ENCODE data around the gene EMILIN2. TPM values are rescaled to one million over a fixed set of nuclear protein-coding genes. Genes with fewer than 3 reads are reported as not detected.
A peak's percentile ranks its signal among the peaks of the same experiment; 100 is the strongest.

The EMILIN2 gene
- total RNA-seq, 1 experiment from 2014 or later: 11.7 TPM

- Mint-ChIP-seq H3K27ac (no peak overlapping the region), H3K27me3 (ENCODE audit: low read depth) (peaks cover 66% of the 10 kb centered on the region), H3K36me3 (no peaks in the 10 kb centered on the region), H3K4me1 (peaks cover 18% of the 10 kb centered on the region), H3K4me3 (peak overlapping the region; percentile 88), H3K9me3 (no peaks in the 10 kb centered on the region)
- TF ChIP-seq, protein P1, sequence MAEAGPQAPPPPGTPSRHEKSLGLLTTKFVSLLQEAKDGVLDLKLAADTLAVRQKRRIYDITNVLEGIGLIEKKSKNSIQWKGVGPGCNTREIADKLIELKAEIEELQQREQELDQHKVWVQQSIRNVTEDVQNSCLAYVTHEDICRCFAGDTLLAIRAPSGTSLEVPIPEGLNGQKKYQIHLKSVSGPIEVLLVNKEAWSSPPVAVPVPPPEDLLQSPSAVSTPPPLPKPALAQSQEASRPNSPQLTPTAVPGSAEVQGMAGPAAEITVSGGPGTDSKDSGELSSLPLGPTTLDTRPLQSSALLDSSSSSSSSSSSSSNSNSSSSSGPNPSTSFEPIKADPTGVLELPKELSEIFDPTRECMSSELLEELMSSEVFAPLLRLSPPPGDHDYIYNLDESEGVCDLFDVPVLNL (CRISPR knock-in tag; IDR thresholded peaks at IDR 0.05; ENCODE audit: borderline replicate concordance, low read depth): no peak
- TF ChIP-seq GABPB1 (CRISPR knock-in tag; IDR thresholded peaks at IDR 0.05) (no peak), ZNF138 (CRISPR knock-in tag; conservative IDR thresholded peaks at IDR 0.05) (no peak), ETV6 (CRISPR knock-in tag; IDR thresholded peaks at IDR 0.05) (no peak), JAZF1 (CRISPR knock-in tag; IDR thresholded peaks at IDR 0.05) (no peak), ZNF416 (CRISPR knock-in tag; IDR thresholded peaks at IDR 0.05) (no peak), ESRRA (CRISPR knock-in tag; IDR thresholded peaks at IDR 0.05; ENCODE audit: borderline replicate concordance) (no peak), ZNF219 (CRISPR knock-in tag; IDR thresholded peaks at IDR 0.05; ENCODE audit: borderline replicate concordance) (no peak), USF1 (CRISPR knock-in tag; IDR thresholded peaks at IDR 0.05) (no peak), ARID4B (CRISPR knock-in tag; IDR thresholded peaks at IDR 0.05; ENCODE audit: borderline replicate concordance) (no peak), SP1 (CRISPR knock-in tag; conservative IDR thresholded peaks at IDR 0.05) (no peak), NFYB (CRISPR knock-in tag; conservative IDR thresholded peaks at IDR 0.05; ENCODE audit: low read depth) (no peak), PRRX2 (CRISPR knock-in tag; IDR thresholded peaks at IDR 0.05) (no peak)
- TF ChIP-seq, protein P2, sequence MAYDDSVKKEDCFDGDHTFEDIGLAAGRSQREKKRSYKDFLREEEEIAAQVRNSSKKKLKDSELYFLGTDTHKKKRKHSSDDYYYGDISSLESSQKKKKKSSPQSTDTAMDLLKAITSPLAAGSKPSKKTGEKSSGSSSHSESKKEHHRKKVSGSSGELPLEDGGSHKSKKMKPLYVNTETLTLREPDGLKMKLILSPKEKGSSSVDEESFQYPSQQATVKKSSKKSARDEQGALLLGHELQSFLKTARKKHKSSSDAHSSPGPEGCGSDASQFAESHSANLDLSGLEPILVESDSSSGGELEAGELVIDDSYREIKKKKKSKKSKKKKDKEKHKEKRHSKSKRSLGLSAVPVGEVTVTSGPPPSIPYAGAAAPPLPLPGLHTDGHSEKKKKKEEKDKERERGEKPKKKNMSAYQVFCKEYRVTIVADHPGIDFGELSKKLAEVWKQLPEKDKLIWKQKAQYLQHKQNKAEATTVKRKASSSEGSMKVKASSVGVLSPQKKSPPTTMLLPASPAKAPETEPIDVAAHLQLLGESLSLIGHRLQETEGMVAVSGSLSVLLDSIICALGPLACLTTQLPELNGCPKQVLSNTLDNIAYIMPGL (CRISPR knock-in tag; IDR thresholded peaks at IDR 0.05): no peak
- TF ChIP-seq, protein P3, sequence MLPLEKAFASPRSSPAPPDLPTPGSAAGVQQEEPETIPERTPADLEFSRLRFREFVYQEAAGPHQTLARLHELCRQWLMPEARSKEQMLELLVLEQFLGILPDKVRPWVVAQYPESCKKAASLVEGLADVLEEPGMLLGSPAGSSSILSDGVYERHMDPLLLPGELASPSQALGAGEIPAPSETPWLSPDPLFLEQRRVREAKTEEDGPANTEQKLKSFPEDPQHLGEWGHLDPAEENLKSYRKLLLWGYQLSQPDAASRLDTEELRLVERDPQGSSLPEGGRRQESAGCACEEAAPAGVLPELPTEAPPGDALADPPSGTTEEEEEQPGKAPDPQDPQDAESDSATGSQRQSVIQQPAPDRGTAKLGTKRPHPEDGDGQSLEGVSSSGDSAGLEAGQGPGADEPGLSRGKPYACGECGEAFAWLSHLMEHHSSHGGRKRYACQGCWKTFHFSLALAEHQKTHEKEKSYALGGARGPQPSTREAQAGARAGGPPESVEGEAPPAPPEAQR (CRISPR knock-in tag; IDR thresholded peaks at IDR 0.05): no peak
- TF ChIP-seq, protein P4, sequence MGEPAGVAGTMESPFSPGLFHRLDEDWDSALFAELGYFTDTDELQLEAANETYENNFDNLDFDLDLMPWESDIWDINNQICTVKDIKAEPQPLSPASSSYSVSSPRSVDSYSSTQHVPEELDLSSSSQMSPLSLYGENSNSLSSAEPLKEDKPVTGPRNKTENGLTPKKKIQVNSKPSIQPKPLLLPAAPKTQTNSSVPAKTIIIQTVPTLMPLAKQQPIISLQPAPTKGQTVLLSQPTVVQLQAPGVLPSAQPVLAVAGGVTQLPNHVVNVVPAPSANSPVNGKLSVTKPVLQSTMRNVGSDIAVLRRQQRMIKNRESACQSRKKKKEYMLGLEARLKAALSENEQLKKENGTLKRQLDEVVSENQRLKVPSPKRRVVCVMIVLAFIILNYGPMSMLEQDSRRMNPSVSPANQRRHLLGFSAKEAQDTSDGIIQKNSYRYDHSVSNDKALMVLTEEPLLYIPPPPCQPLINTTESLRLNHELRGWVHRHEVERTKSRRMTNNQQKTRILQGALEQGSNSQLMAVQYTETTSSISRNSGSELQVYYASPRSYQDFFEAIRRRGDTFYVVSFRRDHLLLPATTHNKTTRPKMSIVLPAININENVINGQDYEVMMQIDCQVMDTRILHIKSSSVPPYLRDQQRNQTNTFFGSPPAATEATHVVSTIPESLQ (CRISPR knock-in tag; IDR thresholded peaks at IDR 0.05): no peak
- TF ChIP-seq, protein P5, sequence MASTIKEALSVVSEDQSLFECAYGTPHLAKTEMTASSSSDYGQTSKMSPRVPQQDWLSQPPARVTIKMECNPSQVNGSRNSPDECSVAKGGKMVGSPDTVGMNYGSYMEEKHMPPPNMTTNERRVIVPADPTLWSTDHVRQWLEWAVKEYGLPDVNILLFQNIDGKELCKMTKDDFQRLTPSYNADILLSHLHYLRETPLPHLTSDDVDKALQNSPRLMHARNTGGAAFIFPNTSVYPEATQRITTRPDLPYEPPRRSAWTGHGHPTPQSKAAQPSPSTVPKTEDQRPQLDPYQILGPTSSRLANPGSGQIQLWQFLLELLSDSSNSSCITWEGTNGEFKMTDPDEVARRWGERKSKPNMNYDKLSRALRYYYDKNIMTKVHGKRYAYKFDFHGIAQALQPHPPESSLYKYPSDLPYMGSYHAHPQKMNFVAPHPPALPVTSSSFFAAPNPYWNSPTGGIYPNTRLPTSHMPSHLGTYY (CRISPR knock-in tag; IDR thresholded peaks at IDR 0.05): no peak
- TF ChIP-seq, protein P6, sequence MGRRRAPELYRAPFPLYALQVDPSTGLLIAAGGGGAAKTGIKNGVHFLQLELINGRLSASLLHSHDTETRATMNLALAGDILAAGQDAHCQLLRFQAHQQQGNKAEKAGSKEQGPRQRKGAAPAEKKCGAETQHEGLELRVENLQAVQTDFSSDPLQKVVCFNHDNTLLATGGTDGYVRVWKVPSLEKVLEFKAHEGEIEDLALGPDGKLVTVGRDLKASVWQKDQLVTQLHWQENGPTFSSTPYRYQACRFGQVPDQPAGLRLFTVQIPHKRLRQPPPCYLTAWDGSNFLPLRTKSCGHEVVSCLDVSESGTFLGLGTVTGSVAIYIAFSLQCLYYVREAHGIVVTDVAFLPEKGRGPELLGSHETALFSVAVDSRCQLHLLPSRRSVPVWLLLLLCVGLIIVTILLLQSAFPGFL (CRISPR knock-in tag; IDR thresholded peaks at IDR 0.05; ENCODE audit: borderline replicate concordance): no peak
- POLR2A ChIA-PET: interaction anchor here (0.5 kb wide), 1 partner anchor 72 kb away, joined by 3 read pairs; no protein-coding TSS in a partner anchor
- ATAC-seq (no peak), DNase-seq (ENCODE audit: low spot score) (no peak)
- CTCF ChIA-PET: interaction anchor here (1.0 kb wide), 1 partner anchor 397 kb away, joined by 3 read pairs; no protein-coding TSS in a partner anchor
These were observed 1.7 kb downstream of the EMILIN2 start for GRCh38 chr18:2848247-2849246.

All from WTC11 (cell line).